Endothelial cell of umbilical vein (primary cell): ENCODE data around the gene NMD3. TPM values are rescaled to one million over a fixed set of nuclear protein-coding genes. Genes with fewer than 3 reads are reported as not detected.
A peak's percentile ranks its signal among the peaks of the same experiment; 100 is the strongest.

Source experiments
- BruUV-seq: library from RNA; stranded (reverse); fragments of 400-500 nt; replicated peaks from 2 replicates; lab custom pipeline; 2021; lab: Mats Ljungman, UMichigan
- CTCF ChIA-PET: fragments of 300-600, 350-600 bp; sonication (Branson Sonifier 250); formaldehyde crosslinking; loops from one replicate; lab custom pipeline; 2021; ENCODE audit warnings: antibody characterized with exemption, inconsistent platforms; lab: Charles Lee
- POLR2A ChIA-PET: fragments of 300-600, 350-600 bp; sonication (Branson Sonifier 250); formaldehyde crosslinking; loops from one replicate; lab custom pipeline; 2021; ENCODE audit warnings: antibody characterized with exemption, inconsistent platforms; lab: Charles Lee
- DNase-seq: peaks from one replicate; pipeline ENCODE4 v3.0.0-alpha.2; 2011; ENCODE audit warnings: low read depth, low spot score
- FAIRE-seq: peaks from 2 replicates; lab custom pipeline; 2011; peaks lifted over from hg19 to GRCh38; lab: Jason Lieb, UNC
- H2AFZ ChIP-seq: 2 replicates; pipeline ENCODE4 v1.6.0; 2012; ENCODE audit warnings: low read depth, low read length, control low read depth, inconsistent platforms
- H3K27ac ChIP-seq: 2 replicates; pipeline ENCODE4 v1.5.1; 2011; ENCODE audit warnings: low read depth, mild to moderate bottlenecking, control low read depth, low read length, moderate library complexity; ENCODE audit not compliant: insufficient read depth
- H3K27me3 ChIP-seq, 2 experiments: 2 replicates each; pipeline versions ENCODE4 v1.6.0 to v1.6.1; 2011; ENCODE audit warnings: low read length in 2 of 2, mixed read lengths in 1 of 2; ENCODE audit not compliant: control insufficient read depth in 2 of 2, insufficient read depth in 2 of 2
- H3K36me3 ChIP-seq, 2 experiments: 2 replicates in 1 of 2; 3 replicates in 1 of 2; pipeline ENCODE4 v1.5.1; 2011; ENCODE audit warnings: low read length in 2 of 2, mild to moderate bottlenecking in 1 of 2, moderate library complexity in 1 of 2; ENCODE audit not compliant: control insufficient read depth in 2 of 2, insufficient read depth in 2 of 2; ENCODE audit errors: extremely low read depth in 1 of 2
- H3K4me1 ChIP-seq: 3 replicates; pipeline ENCODE4 v1.5.1; 2011; ENCODE audit warnings: mild to moderate bottlenecking, low read length; ENCODE audit not compliant: control insufficient read depth, insufficient read depth; ENCODE audit errors: extremely low read depth
- H3K4me2 ChIP-seq: 2 replicates; pipeline ENCODE4 v1.6.1; 2011; ENCODE audit warnings: low read length, control low read depth, mixed read lengths; ENCODE audit not compliant: insufficient read depth
- H3K4me3 ChIP-seq, 3 experiments: fragments of 200-600 bp in 1 of 3; sonication (generic), shearing (Covaris generic) in 1 of 3; replicated peaks in 1 of 3; 2 replicates each; pipeline ENCODE4 v1.5.1; 2011 to 2016; ENCODE audit warnings: control low read depth in 3 of 3, low read length in 3 of 3, mild to moderate bottlenecking in 2 of 3, inconsistent platforms in 1 of 3, low read depth in 1 of 3, moderate library complexity in 1 of 3; ENCODE audit not compliant: insufficient read depth in 1 of 3
- H3K79me2 ChIP-seq: 2 replicates; pipeline ENCODE4 v1.6.0; 2012; ENCODE audit warnings: low read length, inconsistent platforms; ENCODE audit not compliant: control insufficient read depth, insufficient read depth
- H3K9ac ChIP-seq: replicated peaks from 2 replicates; pipeline ENCODE3; 2011; ENCODE audit warnings: low read length, control low read depth; ENCODE audit not compliant: insufficient read depth; ENCODE audit errors: extremely low read depth
- H3K9me1 ChIP-seq: replicated peaks from 3 replicates; pipeline ENCODE4 v1.6.0; 2011; ENCODE audit warnings: mild to moderate bottlenecking, low read length; ENCODE audit not compliant: control insufficient read depth, insufficient read depth; ENCODE audit errors: extremely low read depth
- H3K9me3 ChIP-seq: replicated peaks from 2 replicates; pipeline ENCODE4 v1.5.1; 2012; ENCODE audit warnings: low read length, inconsistent platforms; ENCODE audit not compliant: control insufficient read depth, insufficient read depth
- H4K20me1 ChIP-seq: replicated peaks from 2 replicates; pipeline ENCODE3; 2011; ENCODE audit warnings: mild to moderate bottlenecking, low read length; ENCODE audit not compliant: control insufficient read depth, insufficient read depth; ENCODE audit errors: extremely low read depth
- JUN ChIP-seq: IDR thresholded peaks from 2 replicates; pipeline ENCODE4 v1.6.1; 2011; ENCODE audit warnings: borderline replicate concordance, low read depth; ENCODE audit not compliant: insufficient read length, insufficient read depth
- MAX ChIP-seq: IDR thresholded peaks from 2 replicates; pipeline ENCODE4 v1.6.1; 2011; ENCODE audit not compliant: insufficient read depth, insufficient read length
- MYC ChIP-seq: IDR thresholded peaks from one replicate; pipeline ENCODE4 v1.6.1; 2011; ENCODE audit warnings: mild to moderate bottlenecking, low read depth, low read length
- dilution Hi-C: fragments of 300-500 bp; cut with MboI; formaldehyde crosslinking; loops from one replicate; pipeline ENCODE4 v1.15.0; 2019; ENCODE audit warnings: low sequenced_read_pairs; ENCODE audit not compliant: extremely low pct_ligation_motif_present
- intact Hi-C: fragments of 100-400 bp; cut with micrococcal nuclease; formaldehyde crosslinking; loops from one replicate; pipeline ENCODE4 v1.10.0; 2022
- polyA plus RNA-seq, 4 experiments: library from polyadenylated mRNA; depleted of rRNA in 3 of 4; stranded (reverse) in 3 of 4; unstranded in 1 of 4; fragments of >200 nt; gene quantifications; 2 replicates each; pipeline versions ENCODE4 v1.2.1 to v1.2.3, GENCODE V29; 2011 to 2012; ENCODE audit warnings: missing spikeins in 1 of 4
- total RNA-seq: library from RNA; stranded (reverse); gene quantifications from 2 replicates; pipeline ENCODE4 v1.2.3, GENCODE V29; 2021
- TF ChIP-seq, protein P1 (sequence below), 2 donors: IDR thresholded peaks; 1 replicate in 1 of 2; 2 replicates in 1 of 2; pipeline ENCODE4 v1.5.1; 2011; ENCODE audit warnings: low read length in 2 of 2, mild to moderate bottlenecking in 2 of 2, moderate library complexity in 2 of 2, control low read depth in 1 of 2, inconsistent platforms in 1 of 2, low read depth in 1 of 2; ENCODE audit not compliant: insufficient read depth in 1 of 2; ENCODE audit errors: extremely low read depth in 1 of 2

The NMD3 gene
- total and polyA plus RNA-seq, 2 donors (not counting 3 experiments of a cell fraction or from before 2014, with no cell fraction given), result 14.2 to 53.8 TPM

DNA sequence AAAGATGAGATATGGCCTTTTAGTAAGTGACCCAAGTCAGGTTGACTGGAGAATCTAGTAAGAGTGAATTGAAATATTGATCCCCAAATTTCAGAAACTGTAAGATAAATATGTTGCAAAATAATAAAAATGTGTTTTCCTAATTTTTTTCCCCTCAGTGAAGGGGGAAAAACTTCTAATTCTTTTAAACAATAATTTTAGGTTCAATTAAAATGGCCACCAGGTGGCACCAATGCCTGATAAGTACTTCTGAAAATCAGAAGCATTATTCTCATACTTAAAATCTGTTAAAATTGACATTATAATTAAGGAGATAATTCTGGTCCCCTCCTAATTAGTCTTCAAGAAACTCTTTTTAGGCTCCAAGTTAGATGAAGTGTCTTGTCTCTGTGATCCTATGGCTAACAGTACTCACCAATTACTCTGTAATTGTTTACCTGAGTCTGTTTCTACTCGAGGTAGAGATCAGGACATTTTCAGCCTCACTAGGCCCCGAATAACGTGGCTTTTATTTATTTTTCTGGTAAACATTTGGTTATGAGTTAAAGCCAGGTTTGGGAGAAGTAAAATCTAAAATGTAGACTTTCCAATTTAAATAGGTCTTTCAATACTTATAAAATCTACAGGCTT lies 52.6 kb downstream of the NMD3 start:
- TF ChIP-seq, protein P1, sequence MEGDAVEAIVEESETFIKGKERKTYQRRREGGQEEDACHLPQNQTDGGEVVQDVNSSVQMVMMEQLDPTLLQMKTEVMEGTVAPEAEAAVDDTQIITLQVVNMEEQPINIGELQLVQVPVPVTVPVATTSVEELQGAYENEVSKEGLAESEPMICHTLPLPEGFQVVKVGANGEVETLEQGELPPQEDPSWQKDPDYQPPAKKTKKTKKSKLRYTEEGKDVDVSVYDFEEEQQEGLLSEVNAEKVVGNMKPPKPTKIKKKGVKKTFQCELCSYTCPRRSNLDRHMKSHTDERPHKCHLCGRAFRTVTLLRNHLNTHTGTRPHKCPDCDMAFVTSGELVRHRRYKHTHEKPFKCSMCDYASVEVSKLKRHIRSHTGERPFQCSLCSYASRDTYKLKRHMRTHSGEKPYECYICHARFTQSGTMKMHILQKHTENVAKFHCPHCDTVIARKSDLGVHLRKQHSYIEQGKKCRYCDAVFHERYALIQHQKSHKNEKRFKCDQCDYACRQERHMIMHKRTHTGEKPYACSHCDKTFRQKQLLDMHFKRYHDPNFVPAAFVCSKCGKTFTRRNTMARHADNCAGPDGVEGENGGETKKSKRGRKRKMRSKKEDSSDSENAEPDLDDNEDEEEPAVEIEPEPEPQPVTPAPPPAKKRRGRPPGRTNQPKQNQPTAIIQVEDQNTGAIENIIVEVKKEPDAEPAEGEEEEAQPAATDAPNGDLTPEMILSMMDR (IDR thresholded peaks at IDR 0.05; ENCODE audit: extremely low read depth in 1 of 2, insufficient read depth in 1 of 2, low read depth in 1 of 2, low read length in 2 of 2), result peak; percentile 16 to 33
- no peak for TF ChIP-seq MAX
- DNase-seq, result peak; percentile 50
- CTCF ChIA-PET, result interaction anchor here (0.7 to 3.5 kb wide), 22 partner anchors 12 to 587 kb away, joined by 3 to 61 read pairs (median 8); partner anchors contain the start of gene NMD3

GRCh38 chr3:161274691-161275298 lies 53.7 kb downstream of the NMD3 start:
- H3K27me3 ChIP-seq, result no peaks in the 10 kb centered on the region
- H3K79me2 ChIP-seq, result no peaks in the 10 kb centered on the region
- FAIRE-seq (peak; percentile 38), DNase-seq (peak; percentile 77)
- intact Hi-C loops, result loop anchor here (1.0 to 5.0 kb wide), 5 partner anchors 178 to 567 kb away; partner anchors contain the start of gene PPM1L
- no peak overlapping the region for H3K4me2 ChIP-seq
- no peaks in the 10 kb centered on the region for H3K4me1 ChIP-seq
- H3K9me1 ChIP-seq, result no peaks in the 10 kb centered on the region
- H3K4me3 ChIP-seq, result no peak overlapping the region
- no peaks in the 10 kb centered on the region for H3K36me3 ChIP-seq
- no peaks in the 10 kb centered on the region for H3K9me3 ChIP-seq
- POLR2A ChIA-PET, result no interaction called here
- dilution Hi-C loops, result no loop called here
- CTCF ChIA-PET, result interaction anchor here (0.5 to 3.5 kb wide), 53 partner anchors 8 to 588 kb away, joined by 3 to 61 read pairs (median 5); partner anchors contain the start of gene NMD3
- no peak overlapping the region for H3K27ac ChIP-seq
- TF ChIP-seq, protein P1 (IDR thresholded peaks at IDR 0.05; ENCODE audit: extremely low read depth in 1 of 2, insufficient read depth in 1 of 2, low read depth in 1 of 2, low read length in 2 of 2), result peak; percentile 54 to 64
- TF ChIP-seq MYC (no peak), JUN (no peak)
- no peaks in the 10 kb centered on the region for H4K20me1 ChIP-seq
- no peak overlapping the region for H2AFZ ChIP-seq
- H3K9ac ChIP-seq, result no peak overlapping the region
- no TSS peak for BruUV-seq

More for the DNA sequence above, 52.6 kb downstream of the NMD3 start:
- BruUV-seq, result no TSS peak
- dilution Hi-C loops (no loop called here), intact Hi-C loops (loop anchor here (1.0 to 5.0 kb wide), 7 partner anchors 136 to 566 kb away; partner anchors contain the start of gene PPM1L)
- POLR2A ChIA-PET, result no interaction called here
- no peak overlapping the region for H3K27ac ChIP-seq
- no peaks in the 10 kb centered on the region for H3K79me2 ChIP-seq
- H3K27me3 ChIP-seq, result no peaks in the 10 kb centered on the region
- H3K9me1 ChIP-seq, result no peaks in the 10 kb centered on the region
- H3K36me3 ChIP-seq, result no peaks in the 10 kb centered on the region
- no peak overlapping the region for H3K9ac ChIP-seq
- FAIRE-seq, result no peak
- H3K4me1 ChIP-seq, result no peaks in the 10 kb centered on the region
- no peaks in the 10 kb centered on the region for H3K9me3 ChIP-seq
- H3K4me3 ChIP-seq, result no peak overlapping the region
- no peak overlapping the region for H2AFZ ChIP-seq
- no peaks in the 10 kb centered on the region for H4K20me1 ChIP-seq
- H3K4me2 ChIP-seq, result no peak overlapping the region
